ENCODE data around the gene LMO2.
"Not testable (repeated sequence)": the region's sequence is repeated elsewhere in the genome, so short reads cannot be mapped to it uniquely, and the experiment has no call there.

LMO2 gene

GRCh38 chr11:33917402-33917801 is 25.5 kb upstream of the LMO2 start:
- H3K4me3 ChIP-seq (ENCODE audit: low read depth, low read length); DNase-seq (ENCODE audit: low read depth): not testable (repeated sequence)

GRCh38 chr11:33916736-33917135 is 24.9 kb upstream of the LMO2 start:
- H3K4me3 ChIP-seq (ENCODE audit: low read depth, low read length): no peak overlapping the region
- DNase-seq (ENCODE audit: low read depth): no peak

GRCh38 chr11:33915526-33915925 is 23.6 kb upstream of the LMO2 start:
- no peak overlapping the region for H3K4me3 ChIP-seq (ENCODE audit: low read depth, low read length)
- DNase-seq (ENCODE audit: low read depth): no peak

- no peak overlapping the region for H3K4me3 ChIP-seq (ENCODE audit: low read depth, low read length)
- no peak for DNase-seq (ENCODE audit: low read depth)
Measured at GRCh38 chr11:33913991-33914390, 22.1 kb upstream of the LMO2 start.

GRCh38 chr11:33912405-33913361 is 20.8 kb upstream of the LMO2 start:
- DNase-seq (ENCODE audit: low read depth): peak; percentile 84
- H3K4me3 ChIP-seq (ENCODE audit: low read depth, low read length): no peak overlapping the region

- DNase-seq (ENCODE audit: low read depth): no peak
Measured at GRCh38 chr11:33910958-33911339, 19.1 kb upstream of the LMO2 start.

GRCh38 chr11:33910296-33910957 is 18.6 kb upstream of the LMO2 start:
- no peak overlapping the region for H3K4me3 ChIP-seq (ENCODE audit: low read depth, low read length)
- no peak for DNase-seq (ENCODE audit: low read depth)

More at GRCh38 chr11:33910958-33911339, 19.1 kb upstream of the LMO2 start:
- H3K4me3 ChIP-seq (ENCODE audit: low read depth, low read length): no peak overlapping the region

- DNase-seq (ENCODE audit: low read depth): no peak
- no peak overlapping the region for H3K4me3 ChIP-seq (ENCODE audit: low read depth, low read length)
Measured at GRCh38 chr11:33909552-33909951, 17.7 kb upstream of the LMO2 start.

- no peak overlapping the region for H3K4me3 ChIP-seq (ENCODE audit: low read depth, low read length)
- no peak for DNase-seq (ENCODE audit: low read depth)
Measured at GRCh38 chr11:33909150-33909549, 17.3 kb upstream of the LMO2 start.

GRCh38 chr11:33907421-33907820 is 15.5 kb upstream of the LMO2 start:
- no peak overlapping the region for H3K4me3 ChIP-seq (ENCODE audit: low read depth, low read length)
- no peak for DNase-seq (ENCODE audit: low read depth)

- no peak for DNase-seq (ENCODE audit: low read depth)
Measured at GRCh38 chr11:33906484-33907186, 14.8 kb upstream of the LMO2 start.

GRCh38 chr11:33904102-33904501 is 12.2 kb upstream of the LMO2 start:
- no peak overlapping the region for H3K4me3 ChIP-seq (ENCODE audit: low read depth, low read length)
- no peak for DNase-seq (ENCODE audit: low read depth)

More at GRCh38 chr11:33906484-33907186, 14.8 kb upstream of the LMO2 start:
- H3K4me3 ChIP-seq (ENCODE audit: low read depth, low read length): no peak overlapping the region

GRCh38 chr11:33900159-33900840 is 8.4 kb upstream of the LMO2 start:
- H3K4me3 ChIP-seq (ENCODE audit: low read depth, low read length): no peak overlapping the region
- DNase-seq (ENCODE audit: low read depth): no peak

- peak; percentile 34 for DNase-seq (ENCODE audit: low read depth)
- H3K4me3 ChIP-seq (ENCODE audit: low read depth, low read length): no peak overlapping the region
Measured at GRCh38 chr11:33899400-33900037, 7.6 kb upstream of the LMO2 start.

GRCh38 chr11:33898957-33899356 is 7.1 kb upstream of the LMO2 start:
- H3K4me3 ChIP-seq (ENCODE audit: low read depth, low read length): no peak overlapping the region
- no peak for DNase-seq (ENCODE audit: low read depth)

- DNase-seq (ENCODE audit: low read depth): no peak
- no peak overlapping the region for H3K4me3 ChIP-seq (ENCODE audit: low read depth, low read length)
Measured at GRCh38 chr11:33897761-33898375, 6.0 kb upstream of the LMO2 start.

- no peak overlapping the region for H3K4me3 ChIP-seq (ENCODE audit: low read depth, low read length)
- DNase-seq (ENCODE audit: low read depth): no peak
Measured at GRCh38 chr11:33896911-33897310, 5.0 kb upstream of the LMO2 start.

GRCh38 chr11:33895752-33896137 is 3.9 kb upstream of the LMO2 start:
- no peak for DNase-seq (ENCODE audit: low read depth)
- no peak overlapping the region for H3K4me3 ChIP-seq (ENCODE audit: low read depth, low read length)

GRCh38 chr11:33894398-33894746 is 2.5 kb upstream of the LMO2 start:
- H3K4me3 ChIP-seq (ENCODE audit: low read depth, low read length): no peak overlapping the region
- DNase-seq (ENCODE audit: low read depth): no peak
